Retinal pigment epithelial cell (primary cell): Measurements from ENCODE around the gene ASXL3.

ENCODE experiments used
- DNase-seq: peaks from one replicate; pipeline ENCODE4 v3.0.0-alpha.2; 2010; ENCODE audit warnings: low read depth
- H3K4me3 ChIP-seq: 2 replicates; pipeline ENCODE4 v1.5.1; 2011; ENCODE audit warnings: mild to moderate bottlenecking, low read length, control low read depth, moderate library complexity
- CTCF ChIP-seq: conservative IDR thresholded peaks from 2 replicates; pipeline ENCODE4 v1.5.1; 2011; ENCODE audit warnings: low read depth, low read length, control low read depth, inconsistent platforms

ASXL3 gene

GRCh38 chr18:33711514-33711913, 133.5 kb downstream of the ASXL3 start:
- H3K4me3 ChIP-seq = no peak overlapping the region
- DNase-seq = no peak
- TF ChIP-seq CTCF = no peak

GRCh38 chr18:33712719-33713118, 134.7 kb downstream of the ASXL3 start:
- no peak overlapping the region for H3K4me3 ChIP-seq
- TF ChIP-seq CTCF = no peak
- no peak for DNase-seq

GRCh38 chr18:33716061-33716683, 138.2 kb downstream of the ASXL3 start:
- no peak for DNase-seq
- no peak overlapping the region for H3K4me3 ChIP-seq
- TF ChIP-seq CTCF = no peak

- DNase-seq = no peak
- H3K4me3 ChIP-seq = no peak overlapping the region
- no peak for TF ChIP-seq CTCF
Observed at GRCh38 chr18:33717339-33717738, 139.3 kb downstream of the ASXL3 start.

- H3K4me3 ChIP-seq = no peak overlapping the region
- no peak for TF ChIP-seq CTCF
- DNase-seq = no peak
Observed at GRCh38 chr18:33720133-33720532, 142.1 kb downstream of the ASXL3 start.

- no peak for DNase-seq
- TF ChIP-seq CTCF = no peak
- no peak overlapping the region for H3K4me3 ChIP-seq
Observed at GRCh38 chr18:33729556-33729955, 151.5 kb downstream of the ASXL3 start.

- no peak for DNase-seq
- H3K4me3 ChIP-seq = no peak overlapping the region
- no peak for TF ChIP-seq CTCF
Observed at GRCh38 chr18:33733376-33733775, 155.4 kb downstream of the ASXL3 start.
